ENCODE data around the gene SMARCC2. TPM values are rescaled to one million over a fixed set of nuclear protein-coding genes. Genes with fewer than 3 reads are reported as not detected.

Gene SMARCC2
- total RNA-seq, 5 donors from 2014 or later (not counting 1 experiment from before 2014, with no cell fraction given) = 135 to 160 (median 159) TPM

DNA sequence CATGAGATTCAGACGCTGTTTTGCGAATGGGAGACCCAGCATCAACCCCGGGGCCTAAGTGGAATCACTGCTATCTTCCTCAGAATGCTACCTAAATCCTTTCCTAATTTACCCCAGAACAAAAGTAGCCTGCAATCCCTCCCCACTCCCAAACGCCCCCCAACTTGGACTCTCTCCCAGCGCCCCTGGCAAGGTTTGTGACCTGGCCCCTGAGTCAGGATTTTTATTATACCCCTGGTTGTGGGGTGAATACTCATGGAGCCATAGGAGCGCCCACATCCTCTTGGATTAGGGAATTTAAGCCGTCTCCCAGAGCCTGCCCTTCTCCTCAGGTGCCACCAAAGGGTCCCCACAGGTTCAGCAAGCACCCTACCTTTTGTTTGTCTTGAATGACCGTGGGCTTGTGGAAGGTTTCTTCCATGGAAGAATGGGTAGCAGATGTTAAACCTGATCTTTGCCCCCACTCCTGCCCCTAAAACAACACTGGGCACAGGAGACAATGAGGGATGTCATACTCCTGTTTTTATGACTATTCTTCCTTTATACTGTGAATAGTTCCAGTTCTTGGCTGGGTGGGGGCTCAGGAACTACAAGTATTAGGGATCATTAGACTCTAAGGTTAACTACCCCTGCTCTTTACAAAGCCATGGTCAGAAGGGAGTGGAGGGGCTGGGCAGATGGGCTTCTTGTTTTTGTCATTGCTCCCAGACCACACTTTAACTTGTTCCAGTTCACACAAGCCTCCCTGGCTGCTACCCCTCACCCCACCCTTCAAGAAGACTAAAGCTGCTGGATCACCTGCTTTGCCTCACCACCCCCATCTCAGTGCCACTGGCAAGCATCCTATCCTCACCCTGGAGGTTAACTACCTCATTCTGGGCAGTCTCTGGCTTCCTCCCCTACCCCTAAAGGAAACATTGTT, 36.3 kb downstream of the SMARCC2 start:
- Histone ChIP-seq H3K27me3 (replicated peaks in 1 of 2; ENCODE audit: control insufficient read depth in 2 of 2, extremely low read depth in 1 of 2, insufficient read depth in 2 of 2, low read length in 1 of 2) (no peaks in the 10 kb centered on the region), H3K36me3 (ENCODE audit: control insufficient read depth in 2 of 2, extremely low read depth in 1 of 2, insufficient read depth in 1 of 2, low read length in 1 of 2) (peaks cover 3 to 5% of the 10 kb centered on the region in 2 donors), H3K27ac (ENCODE audit: low read length) (peak overlapping the region; percentile 87), H3K4me3 (ENCODE audit: control insufficient read depth in 1 of 2, extremely low read depth in 1 of 2, low read length in 1 of 2) (peak overlapping the region; percentile 58 to 80), H3K9me3 (no peaks in the 10 kb centered on the region), H3K4me1 (ENCODE audit: control insufficient read depth in 1 of 2, extremely low read depth in 1 of 2, insufficient read depth in 2 of 2, low read length in 2 of 2) (peaks cover 11 to 32% of the 10 kb centered on the region in 2 experiments)
- Mint-ChIP-seq H3K36me3 (peaks cover 4% of the 10 kb centered on the region), H3K27me3 (no peaks in the 10 kb centered on the region), H3K4me3 (peak overlapping the region; percentile 85 to 93 (median 93)), H3K4me1 (peaks cover 33 to 51% (median 47%) of the 10 kb centered on the region in 3 donors), H3K27ac (peak overlapping the region; percentile 96 to 99), H3K9me3 (no peaks in the 10 kb centered on the region)
- ChIA-PET POLR2A (no interaction called here), CTCF (interaction anchor here in 1 of 2 donors (1.0 kb wide), 1 partner anchor 207 kb away, joined by 3 read pairs; the partner anchor contains the start of gene STAT2)
- ATAC-seq (replicated peaks in 1 of 4) (no peak), DNase-seq (no peak)
- WGBS (ENCODE audit: insufficient coverage) = 0% methylated on average over 2 of the region's 8 CpGs

DNA sequence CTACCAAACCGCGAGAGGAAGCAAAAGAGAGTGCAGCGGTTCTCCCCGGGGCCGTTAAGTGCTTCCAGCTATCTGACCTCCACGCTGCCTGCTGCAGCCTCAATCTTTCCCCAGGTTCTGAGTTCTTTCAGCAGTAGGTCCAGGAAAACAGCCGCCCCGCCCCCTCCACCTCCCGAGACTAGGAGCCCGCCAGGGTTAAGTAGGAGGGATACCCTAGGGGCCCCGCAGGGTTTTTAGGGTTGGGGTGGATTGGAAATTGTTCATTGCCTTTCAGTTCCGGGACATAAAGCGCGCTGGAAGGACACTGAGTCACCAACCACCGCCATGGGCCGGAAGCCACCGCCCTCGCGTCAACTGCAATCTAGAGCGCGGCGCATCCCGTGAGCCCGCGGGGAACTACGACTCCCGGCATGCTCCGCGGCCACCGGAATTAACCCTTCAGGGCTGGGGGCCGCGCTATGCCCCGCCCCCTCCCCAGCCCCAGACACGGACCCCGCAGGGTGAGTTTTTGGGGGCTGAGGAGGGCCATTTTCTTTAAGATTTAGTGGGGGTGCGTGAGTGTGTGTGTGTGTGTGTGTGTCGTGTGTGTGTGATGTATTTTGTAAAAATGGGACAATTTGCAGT, 37.0 kb downstream of the SMARCC2 start, which contains the start of gene MYL6B:
MYL6B (plus strand) TSS at position 456 of the 624 bp plus-strand sequence. CDS start 1,332 bp downstream, outside the sequence.
- H3K27me3 Mint-ChIP-seq = no peaks in the 10 kb centered on the region
- Histone ChIP-seq H3K27ac (ENCODE audit: low read length) (peak within 1 kb of the TSS; percentile 87), H3K9me3 (no peaks in the 10 kb centered on the region), H3K4me3 (ENCODE audit: control insufficient read depth in 1 of 2, extremely low read depth in 1 of 2, low read length in 1 of 2) (peak within 1 kb of the TSS; percentile 58 to 80), H3K27me3 (replicated peaks in 1 of 2; ENCODE audit: control insufficient read depth in 2 of 2, extremely low read depth in 1 of 2, insufficient read depth in 2 of 2, low read length in 1 of 2) (no peaks in the 10 kb centered on the region), H3K36me3 (ENCODE audit: control insufficient read depth in 2 of 2, extremely low read depth in 1 of 2, insufficient read depth in 1 of 2, low read length in 1 of 2) (peaks cover 3 to 5% of the 10 kb centered on the region in 2 donors), H3K4me1 (ENCODE audit: control insufficient read depth in 1 of 2, extremely low read depth in 1 of 2, insufficient read depth in 2 of 2, low read length in 2 of 2) (peaks cover 11 to 26% of the 10 kb centered on the region in 2 experiments)
- H3K9me3 Mint-ChIP-seq = no peaks in the 10 kb centered on the region
- peak within 1 kb of the TSS; percentile 85 to 93 (median 93) for H3K4me3 Mint-ChIP-seq
- peaks cover 28 to 43% (median 42%) of the 10 kb centered on the region in 3 donors for H3K4me1 Mint-ChIP-seq
- peak within 1 kb of the TSS; percentile 96 to 99 for H3K27ac Mint-ChIP-seq
- POLR2A ChIA-PET = interaction anchor here (0.6 kb wide), 2 partner anchors 42 to 179 kb away, joined by 3 to 4 read pairs; no protein-coding TSS in a partner anchor
- H3K36me3 Mint-ChIP-seq = peaks cover 4% of the 10 kb centered on the region
- DNase-seq (peak; percentile 80 to 95 (median 89)), ATAC-seq (replicated peaks in 1 of 4) (peak; percentile 93 to 94 (median 93))
- CTCF ChIA-PET = interaction anchor here (0.6 to 1.9 kb wide), 11 partner anchors 8 to 181 kb away, joined by 3 to 16 read pairs (median 4); partner anchors contain the start of genes ESYT1 (in 2 of the 2), PAN2 (in 1 of the 2), RNF41 (in 1 of the 2) and SMARCC2 (in 1 of the 2)
- under 1% methylated on average over 22 of the region's 37 CpGs for WGBS (ENCODE audit: insufficient coverage)

DNA sequence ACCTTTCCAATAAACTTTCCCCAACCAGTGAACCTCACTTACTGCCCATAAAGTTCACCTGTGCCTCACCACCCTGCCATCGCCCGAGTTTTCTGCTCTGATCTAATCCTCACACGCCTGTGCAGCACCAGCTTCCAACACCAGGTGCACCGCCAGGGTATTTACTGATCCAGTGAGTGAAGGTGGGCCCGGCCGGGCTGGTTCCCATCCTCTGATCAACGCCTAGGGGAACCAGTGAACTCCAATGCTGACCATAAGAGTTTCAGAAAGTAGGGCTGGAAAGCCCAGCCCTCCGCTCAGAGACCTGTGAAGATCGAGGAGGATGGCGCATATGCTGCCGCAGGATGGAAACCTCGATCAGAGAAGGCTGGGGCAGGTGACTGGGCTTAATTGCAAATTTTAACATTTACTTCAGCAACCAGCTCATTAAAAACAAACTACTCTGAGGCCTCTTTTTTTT, 37.6 kb downstream of the SMARCC2 start:
- peak overlapping the region; percentile 85 to 93 (median 93) for H3K4me3 Mint-ChIP-seq

DNA sequence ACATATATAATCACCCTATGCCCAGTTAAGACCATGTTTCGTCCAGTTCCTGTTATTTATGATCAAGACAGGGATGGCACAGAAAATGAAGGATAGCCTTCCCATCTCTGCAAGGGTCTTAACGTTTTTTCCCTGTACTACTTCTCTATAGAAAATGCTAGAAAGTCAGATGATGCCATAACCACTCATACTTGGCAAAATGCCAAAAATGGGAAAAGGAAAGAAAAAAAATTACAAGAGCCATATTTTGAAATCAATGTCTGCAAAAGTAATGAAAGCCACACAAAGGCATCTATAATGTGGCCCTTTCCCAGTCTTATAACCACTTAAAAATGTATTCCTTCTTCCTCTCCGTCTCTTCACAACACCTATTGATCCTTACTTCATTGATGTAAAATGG, 38.7 kb downstream of the SMARCC2 start:
- Mint-ChIP-seq H3K4me1 (peaks cover 30 to 42% (median 37%) of the 10 kb centered on the region in 3 donors), H3K9me3 (no peaks in the 10 kb centered on the region), H3K27ac (peak overlapping the region; percentile 96 to 99), H3K4me3 (peak overlapping the region; percentile 34 to 85 (median 42)), H3K36me3 (peaks cover 4% of the 10 kb centered on the region), H3K27me3 (no peaks in the 10 kb centered on the region)
- Histone ChIP-seq H3K27me3 (replicated peaks in 1 of 2; ENCODE audit: control insufficient read depth in 2 of 2, extremely low read depth in 1 of 2, insufficient read depth in 2 of 2, low read length in 1 of 2) (no peaks in the 10 kb centered on the region), H3K4me1 (ENCODE audit: control insufficient read depth in 1 of 2, extremely low read depth in 1 of 2, insufficient read depth in 2 of 2, low read length in 2 of 2) (peaks cover 11 to 20% of the 10 kb centered on the region in 2 experiments), H3K36me3 (ENCODE audit: control insufficient read depth in 2 of 2, extremely low read depth in 1 of 2, insufficient read depth in 1 of 2, low read length in 1 of 2) (peaks cover 3 to 5% of the 10 kb centered on the region in 2 donors), H3K4me3 (ENCODE audit: control insufficient read depth in 1 of 2, extremely low read depth in 1 of 2, low read length in 1 of 2) (no peak overlapping the region), H3K27ac (ENCODE audit: low read length) (no peak overlapping the region), H3K9me3 (no peaks in the 10 kb centered on the region)
- WGBS (ENCODE audit: insufficient coverage) = no CpG with 5 or more reads among the region's 3 CpGs
- ChIA-PET POLR2A (interaction anchor here in 1 of 2 donors (0.6 kb wide), 2 partner anchors 17 to 32 kb away, joined by 9 to 11 read pairs; partner anchors contain the start of gene ZC3H10), CTCF (interaction anchor here in 1 of 2 donors (0.6 to 1.9 kb wide), 4 partner anchors 8 to 33 kb away, joined by 3 to 12 read pairs (median 6); partner anchors contain the start of genes ESYT1 and ZC3H10)
- DNase-seq (peak in 1 of 35 experiments; percentile 36), ATAC-seq (replicated peaks in 1 of 4) (no peak)

More for the DNA sequence above, 37.6 kb downstream of the SMARCC2 start:
- Histone ChIP-seq H3K27ac (ENCODE audit: low read length) (peak overlapping the region; percentile 87), H3K4me3 (ENCODE audit: control insufficient read depth in 1 of 2, extremely low read depth in 1 of 2, low read length in 1 of 2) (peak overlapping the region; percentile 58 to 80), H3K9me3 (no peaks in the 10 kb centered on the region), H3K27me3 (replicated peaks in 1 of 2; ENCODE audit: control insufficient read depth in 2 of 2, extremely low read depth in 1 of 2, insufficient read depth in 2 of 2, low read length in 1 of 2) (no peaks in the 10 kb centered on the region), H3K36me3 (ENCODE audit: control insufficient read depth in 2 of 2, extremely low read depth in 1 of 2, insufficient read depth in 1 of 2, low read length in 1 of 2) (peaks cover 3 to 5% of the 10 kb centered on the region in 2 donors), H3K4me1 (ENCODE audit: control insufficient read depth in 1 of 2, extremely low read depth in 1 of 2, insufficient read depth in 2 of 2, low read length in 2 of 2) (peaks cover 11 to 21% of the 10 kb centered on the region in 2 experiments)
- WGBS (ENCODE audit: insufficient coverage) = under 1% methylated on average over 12 of the region's 12 CpGs
- Mint-ChIP-seq H3K27ac (peak overlapping the region; percentile 96 to 99), H3K27me3 (no peaks in the 10 kb centered on the region), H3K4me1 (peaks cover 27 to 42% (median 39%) of the 10 kb centered on the region in 3 donors), H3K9me3 (no peaks in the 10 kb centered on the region), H3K36me3 (peaks cover 4% of the 10 kb centered on the region)
- ChIA-PET CTCF (interaction anchor here (0.6 to 1.9 kb wide), 12 partner anchors 9 to 182 kb away, joined by 3 to 16 read pairs (median 4); partner anchors contain the start of genes ESYT1 (in 2 of the 2), PAN2 (in 1 of the 2), RNF41 (in 1 of the 2) and SMARCC2 (in 1 of the 2)), POLR2A (interaction anchor here (0.5 to 0.6 kb wide), 3 partner anchors 38 to 178 kb away, joined by 3 to 12 read pairs (median 4); no protein-coding TSS in a partner anchor)
- ATAC-seq (replicated peaks in 1 of 4) (peak; percentile 66 to 73 (median 72)), DNase-seq (peak; percentile 41 to 76 (median 60))

DNA sequence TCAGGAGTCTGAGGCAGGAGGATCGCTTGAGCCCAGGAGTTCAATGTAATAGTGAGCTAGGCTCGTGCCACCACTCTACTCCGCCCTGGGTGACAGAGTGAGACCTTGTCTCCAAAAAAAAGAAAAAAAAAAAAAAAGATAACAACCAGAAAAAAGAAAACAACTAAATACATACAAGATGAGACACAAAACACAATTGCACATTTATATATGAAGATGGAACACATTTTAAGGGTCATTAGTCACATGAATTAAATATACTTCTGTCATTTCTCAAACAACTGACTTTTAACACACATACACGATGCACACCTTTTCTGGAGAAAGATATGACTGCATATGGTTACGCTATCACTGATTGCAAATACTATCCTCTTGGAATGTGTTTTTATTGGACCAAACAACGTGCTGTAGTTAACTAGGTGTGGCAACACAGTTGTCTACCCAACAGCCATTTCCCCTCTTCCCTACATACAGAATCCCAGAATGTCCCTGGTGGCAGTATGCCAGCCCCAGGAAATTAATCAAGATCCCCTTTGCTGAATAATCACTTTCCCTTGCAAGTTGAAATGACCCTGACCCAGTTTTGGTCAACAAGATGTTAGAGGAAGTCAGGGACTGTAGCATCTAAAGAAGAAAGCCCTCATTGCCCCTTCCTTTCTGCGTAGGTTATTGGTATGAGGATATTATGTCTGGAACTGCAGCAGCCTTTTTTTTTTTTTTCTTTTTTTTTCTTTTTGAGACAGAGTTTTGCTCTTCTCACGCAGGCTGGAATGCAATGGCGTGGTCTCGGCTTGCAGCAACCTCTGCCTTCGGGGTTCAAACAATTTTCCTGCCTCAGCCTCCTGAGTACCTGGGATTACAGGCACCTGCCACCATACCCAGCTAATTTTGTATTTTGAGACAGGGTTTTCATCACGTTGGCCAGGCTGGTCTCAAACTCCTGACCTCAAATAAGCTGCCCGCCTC, 42.5 kb downstream of the SMARCC2 start:
- DNase-seq (no peak), ATAC-seq (replicated peaks in 1 of 4) (no peak)
- CTCF ChIA-PET = interaction anchor here in 1 of 2 donors (0.7 kb wide), 1 partner anchor 329 kb away, joined by 4 read pairs; the partner anchor contains the start of genes ORMDL2 and SARNP
- Histone ChIP-seq H3K4me3 (ENCODE audit: control insufficient read depth in 1 of 2, extremely low read depth in 1 of 2, low read length in 1 of 2) (no peak overlapping the region), H3K27ac (ENCODE audit: low read length) (no peak overlapping the region), H3K4me1 (ENCODE audit: control insufficient read depth in 1 of 2, extremely low read depth in 1 of 2, insufficient read depth in 2 of 2, low read length in 2 of 2) (peaks cover 14 to 26% of the 10 kb centered on the region in 2 experiments), H3K9me3 (no peaks in the 10 kb centered on the region), H3K27me3 (replicated peaks in 1 of 2; ENCODE audit: control insufficient read depth in 2 of 2, extremely low read depth in 1 of 2, insufficient read depth in 2 of 2, low read length in 1 of 2) (no peaks in the 10 kb centered on the region), H3K36me3 (ENCODE audit: control insufficient read depth in 2 of 2, extremely low read depth in 1 of 2, insufficient read depth in 1 of 2, low read length in 1 of 2) (peaks cover 15 to 40% of the 10 kb centered on the region in 2 donors)
- POLR2A ChIA-PET = interaction anchor here in 1 of 2 donors (0.6 kb wide), 1 partner anchor 19 kb away, joined by 3 read pairs; the partner anchor contains the start of gene ESYT1
- 94% methylated on average over 6 of the region's 13 CpGs for WGBS (ENCODE audit: insufficient coverage)
- Mint-ChIP-seq H3K27me3 (no peaks in the 10 kb centered on the region), H3K4me1 (peaks cover 39 to 46% (median 40%) of the 10 kb centered on the region in 3 donors), H3K9me3 (no peaks in the 10 kb centered on the region), H3K27ac (peak overlapping the region; percentile 52 to 66), H3K36me3 (peaks cover 29% of the 10 kb centered on the region), H3K4me3 (no peak overlapping the region)

All from T-cell (primary cell).